GM04504 (cell line): ENCODE results near the gene ZNF496.

Experiments
- DNase-seq: peaks from one replicate; pipeline ENCODE4 v3.0.0-alpha.2; 2012; ENCODE audit warnings: low read depth

ZNF496 gene

GRCh38 chr1:247328311-247328710 is 3.4 kb downstream of the ZNF496 start:
- DNase-seq = no peak

GRCh38 chr1:247326411-247327130 is 5.1 kb downstream of the ZNF496 start:
- DNase-seq = no peak

- DNase-seq = no peak
Observed at GRCh38 chr1:247324923-247325322, 6.7 kb downstream of the ZNF496 start.

GRCh38 chr1:247324204-247324787 is 7.4 kb downstream of the ZNF496 start:
- DNase-seq = no peak

- DNase-seq = no peak
Observed at GRCh38 chr1:247322849-247323586, 8.6 kb downstream of the ZNF496 start.

- DNase-seq = no peak
Observed at GRCh38 chr1:247322442-247322841, 9.2 kb downstream of the ZNF496 start.

- DNase-seq = no peak
Observed at GRCh38 chr1:247317702-247318101, 14.0 kb downstream of the ZNF496 start.

GRCh38 chr1:247316590-247317197 is 15.0 kb downstream of the ZNF496 start:
- DNase-seq = no peak

GRCh38 chr1:247304031-247304430 is 27.6 kb downstream of the ZNF496 start:
- DNase-seq = no peak

- no peak for DNase-seq
Observed at GRCh38 chr1:247303216-247303615, 28.5 kb downstream of the ZNF496 start.

GRCh38 chr1:247301176-247301540 is 30.5 kb downstream of the ZNF496 start:
- DNase-seq = no peak

GRCh38 chr1:247300491-247301175 is 31.0 kb downstream of the ZNF496 start:
- DNase-seq = no peak

- no peak for DNase-seq
Observed at GRCh38 chr1:247299723-247300381, 31.8 kb downstream of the ZNF496 start.

GRCh38 chr1:247298701-247299100 is 33.0 kb downstream of the ZNF496 start:
- DNase-seq = no peak

- DNase-seq = no peak
Observed at GRCh38 chr1:247298124-247298481, 33.6 kb downstream of the ZNF496 start.

GRCh38 chr1:247297263-247298123 is 34.2 kb downstream of the ZNF496 start:
- no peak for DNase-seq

GRCh38 chr1:247296599-247297180 is 35.0 kb downstream of the ZNF496 start:
- DNase-seq = no peak

- no peak for DNase-seq
Observed at GRCh38 chr1:247295746-247296145, 35.9 kb downstream of the ZNF496 start.

- no peak for DNase-seq
Observed at GRCh38 chr1:247295274-247295684, 36.4 kb downstream of the ZNF496 start.

- peak; percentile 21 for DNase-seq
Observed at GRCh38 chr1:247294282-247294681, 37.4 kb downstream of the ZNF496 start.
